HG03045 (cell line): ENCODE data around the gene PMEPA1.

Experiments used
- ATAC-seq: cut with Tn5 transposase; IDR thresholded peaks from one replicate; pipeline ENCODE4 v1.9.1; 2021; ENCODE audit warnings: mild to moderate bottlenecking, moderate library complexity; ENCODE audit not compliant: unreplicated experiment

The PMEPA1 gene

GRCh38 chr20:57712851-57713504 lies 3.2 kb upstream of the PMEPA1 start:
- ATAC-seq = no peak

- ATAC-seq = no peak
These were observed 2.5 kb upstream of the PMEPA1 start for GRCh38 chr20:57712341-57712740.

- ATAC-seq = no peak
These were observed 2.0 kb upstream of the PMEPA1 start for GRCh38 chr20:57711826-57712225.

- no peak for ATAC-seq
These were observed 1.5 kb upstream of the PMEPA1 start for GRCh38 chr20:57711311-57711712.

- ATAC-seq = no peak
These were observed 1.0 kb upstream of the PMEPA1 start for GRCh38 chr20:57710841-57711240.

GRCh38 chr20:57708694-57709673 lies 831 bp downstream of the PMEPA1 start:
- no peak for ATAC-seq

- ATAC-seq = no peak
These were observed 1.7 kb downstream of the PMEPA1 start for GRCh38 chr20:57707849-57708693.

GRCh38 chr20:57707320-57707719 lies 2.5 kb downstream of the PMEPA1 start:
- ATAC-seq = no peak

GRCh38 chr20:57705127-57705899 lies 4.5 kb downstream of the PMEPA1 start:
- ATAC-seq = no peak

GRCh38 chr20:57704245-57704644 lies 5.6 kb downstream of the PMEPA1 start:
- no peak for ATAC-seq

- no peak for ATAC-seq
These were observed 6.8 kb downstream of the PMEPA1 start for GRCh38 chr20:57703013-57703412.

- ATAC-seq = no peak
These were observed 7.3 kb downstream of the PMEPA1 start for GRCh38 chr20:57702521-57702920.

- no peak for ATAC-seq
These were observed 7.7 kb downstream of the PMEPA1 start for GRCh38 chr20:57702091-57702490.

GRCh38 chr20:57701651-57702050 lies 8.2 kb downstream of the PMEPA1 start:
- no peak for ATAC-seq

- ATAC-seq = no peak
These were observed 8.7 kb downstream of the PMEPA1 start for GRCh38 chr20:57701090-57701489.

- ATAC-seq = no peak
These were observed 10.4 kb downstream of the PMEPA1 start for GRCh38 chr20:57699395-57699794.

GRCh38 chr20:57698867-57699275 lies 10.9 kb downstream of the PMEPA1 start:
- ATAC-seq = no peak

- no peak for ATAC-seq
These were observed 11.5 kb downstream of the PMEPA1 start for GRCh38 chr20:57698116-57698866.

GRCh38 chr20:57697543-57697942 lies 12.3 kb downstream of the PMEPA1 start:
- ATAC-seq = no peak
